Lower leg skin (tissue), 4 donors: Measurements from ENCODE around the gene KCTD20. TPM values are rescaled to one million over a fixed set of nuclear protein-coding genes. Genes with fewer than 3 reads are reported as not detected.

Source experiments
- DNase-seq, 2 donors: peaks; one replicate each; pipeline ENCODE4 v3.0.0-alpha.2; 2019; ENCODE audit warnings: low spot score in 2 of 2
- H3K4me3 ChIP-seq: fragments of 200-600 bp; sonication (generic); 2 replicates; pipeline ENCODE4 v1.5.1; 2017; ENCODE audit warnings: mild to moderate bottlenecking, low read depth; ENCODE audit not compliant: poor library complexity, severe bottlenecking
- POLR2A ChIP-seq, 2 donors: fragments of 450-650 bp; IDR thresholded peaks; one replicate each; pipeline ENCODE4 v1.6.1; 2016 to 2017; ENCODE audit warnings: antibody characterized with exemption in 2 of 2, mild to moderate bottlenecking in 1 of 2, moderate library complexity in 1 of 2
- WGBS, 2 donors: methylation state at CpG; one replicate each; pipeline ENCODE4 v1.1.5; 2018; 5-methylcytosine and 5-hydroxymethylcytosine counted together
- intact Hi-C: fragments of 100-400 bp; cut with DNase I; formaldehyde crosslinking; loops from one replicate; pipeline ENCODE4 v1.15.0; 2023; ENCODE audit warnings: low total_unique reads
- total RNA-seq, 4 donors: library from RNA; depleted of rRNA; stranded (reverse); fragments of >200 nt; gene quantifications; one replicate each; pipeline ENCODE4 v1.1.0, GENCODE V29; 2016
- TF ChIP-seq, protein P1 (sequence below), 3 donors: fragments of 450-650 bp; IDR thresholded peaks; one replicate each; pipeline ENCODE4 v1.5.1; 2016; ENCODE audit warnings: antibody characterized with exemption in 3 of 3, mild to moderate bottlenecking in 3 of 3, moderate library complexity in 2 of 3

The KCTD20 gene
- total RNA-seq, 4 donors from 2014 or later = 48.5 to 84.1 (median 56.8) TPM

DNA sequence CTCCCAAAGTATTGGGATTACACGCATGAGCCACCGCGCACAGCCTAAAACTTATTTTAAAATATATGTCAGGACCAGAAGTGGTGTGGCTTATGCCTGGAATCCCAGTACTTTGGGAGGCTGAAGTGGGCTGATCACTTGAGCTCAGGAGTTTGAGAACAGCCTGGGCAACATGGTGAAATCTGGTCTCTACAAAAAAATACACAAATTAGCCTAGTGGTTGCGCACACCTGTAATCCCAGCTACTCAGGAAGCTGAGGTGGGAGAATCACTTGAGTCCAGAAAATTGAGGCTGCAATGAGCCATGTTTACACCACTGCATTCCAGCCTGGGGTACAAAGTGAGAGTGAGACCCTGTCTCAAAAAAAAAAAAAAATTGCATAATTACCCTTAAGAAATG is 13.9 kb upstream of the KCTD20 start:
- 67 to 76% methylated on average over 4 of the region's 4 CpGs for WGBS, 2 donors
- DNase-seq = no peak
- H3K4me3 ChIP-seq = no peak overlapping the region
- TF ChIP-seq POLR2A (IDR thresholded peaks at IDR 0.05) = no peak
- TF ChIP-seq, protein P1, sequence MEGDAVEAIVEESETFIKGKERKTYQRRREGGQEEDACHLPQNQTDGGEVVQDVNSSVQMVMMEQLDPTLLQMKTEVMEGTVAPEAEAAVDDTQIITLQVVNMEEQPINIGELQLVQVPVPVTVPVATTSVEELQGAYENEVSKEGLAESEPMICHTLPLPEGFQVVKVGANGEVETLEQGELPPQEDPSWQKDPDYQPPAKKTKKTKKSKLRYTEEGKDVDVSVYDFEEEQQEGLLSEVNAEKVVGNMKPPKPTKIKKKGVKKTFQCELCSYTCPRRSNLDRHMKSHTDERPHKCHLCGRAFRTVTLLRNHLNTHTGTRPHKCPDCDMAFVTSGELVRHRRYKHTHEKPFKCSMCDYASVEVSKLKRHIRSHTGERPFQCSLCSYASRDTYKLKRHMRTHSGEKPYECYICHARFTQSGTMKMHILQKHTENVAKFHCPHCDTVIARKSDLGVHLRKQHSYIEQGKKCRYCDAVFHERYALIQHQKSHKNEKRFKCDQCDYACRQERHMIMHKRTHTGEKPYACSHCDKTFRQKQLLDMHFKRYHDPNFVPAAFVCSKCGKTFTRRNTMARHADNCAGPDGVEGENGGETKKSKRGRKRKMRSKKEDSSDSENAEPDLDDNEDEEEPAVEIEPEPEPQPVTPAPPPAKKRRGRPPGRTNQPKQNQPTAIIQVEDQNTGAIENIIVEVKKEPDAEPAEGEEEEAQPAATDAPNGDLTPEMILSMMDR (IDR thresholded peaks at IDR 0.05) = no peak
- intact Hi-C loops = no loop called here

- no peak for DNase-seq
- H3K4me3 ChIP-seq = no peak overlapping the region
- intact Hi-C loops = no loop called here
- WGBS, 2 donors = 84 to 90% methylated on average over 2 of the region's 2 CpGs
- TF ChIP-seq, protein P1 (IDR thresholded peaks at IDR 0.05) = no peak
- no peak for TF ChIP-seq POLR2A (IDR thresholded peaks at IDR 0.05)
Measured at GRCh38 chr6:36430351-36430750, 12.4 kb upstream of the KCTD20 start.

GRCh38 chr6:36431197-36431596 is 11.6 kb upstream of the KCTD20 start:
- no peak for DNase-seq
- 82 to 87% methylated on average over 4 of the region's 4 CpGs for WGBS, 2 donors
- no peak for TF ChIP-seq POLR2A (IDR thresholded peaks at IDR 0.05)
- TF ChIP-seq, protein P1 (IDR thresholded peaks at IDR 0.05) = no peak
- intact Hi-C loops = no loop called here
- no peak overlapping the region for H3K4me3 ChIP-seq

- H3K4me3 ChIP-seq = no peak overlapping the region
- 83 to 87% methylated on average over 4 of the region's 4 CpGs for WGBS, 2 donors
- intact Hi-C loops = no loop called here
Measured at GRCh38 chr6:36432151-36432671, 10.6 kb upstream of the KCTD20 start.

GRCh38 chr6:36436466-36436865 is 6.3 kb upstream of the KCTD20 start:
- no peak overlapping the region for H3K4me3 ChIP-seq
- WGBS, 2 donors = 91 to 92% methylated on average over 1 of the region's 1 CpG
- no peak for TF ChIP-seq POLR2A (IDR thresholded peaks at IDR 0.05)
- TF ChIP-seq, protein P1 (IDR thresholded peaks at IDR 0.05) = no peak
- intact Hi-C loops = no loop called here
- DNase-seq = no peak

More at GRCh38 chr6:36432151-36432671, 10.6 kb upstream of the KCTD20 start:
- no peak for DNase-seq
- TF ChIP-seq POLR2A (IDR thresholded peaks at IDR 0.05) = no peak
- TF ChIP-seq, protein P1 (IDR thresholded peaks at IDR 0.05) = no peak
